Thymus (tissue), 14 donors: ENCODE measurements around the gene NHS. TPM values are rescaled to one million over a fixed set of nuclear protein-coding genes. Genes with fewer than 3 reads are reported as not detected.

Source experiments
- DNase-seq, 9 donors: peaks; one replicate each; pipeline ENCODE4 v3.0.0-alpha.2; 2013; ENCODE audit warnings: low spot score in 9 of 9, low read depth in 6 of 9, missing footprints in 1 of 9
- H3K27ac ChIP-seq, 2 donors: one replicate each; pipeline ENCODE4 v1.5.1; 2013; ENCODE audit warnings: control low read depth in 1 of 2, low read depth in 1 of 2, low read length in 1 of 2, mild to moderate bottlenecking in 1 of 2, moderate library complexity in 1 of 2
- H3K27me3 ChIP-seq, 2 donors: one replicate each; pipeline ENCODE4 v1.5.1; 2013; ENCODE audit warnings: low read length in 1 of 2; ENCODE audit not compliant: control insufficient read depth in 2 of 2, insufficient read depth in 1 of 2
- H3K36me3 ChIP-seq, 2 donors: one replicate each; pipeline ENCODE4 v1.5.1; 2013; ENCODE audit warnings: low read length in 1 of 2, mild to moderate bottlenecking in 1 of 2, moderate library complexity in 1 of 2; ENCODE audit not compliant: control insufficient read depth in 2 of 2, insufficient read depth in 2 of 2
- H3K4me1 ChIP-seq, 2 donors: one replicate each; pipeline ENCODE4 v1.5.1; 2013; ENCODE audit warnings: low read length in 2 of 2; ENCODE audit not compliant: control insufficient read depth in 2 of 2, insufficient read depth in 2 of 2
- H3K4me3 ChIP-seq, 2 donors: one replicate each; pipeline ENCODE4 v1.5.1; 2013; ENCODE audit warnings: low read length in 2 of 2, control low read depth in 1 of 2, mild to moderate bottlenecking in 1 of 2
- H3K9me3 ChIP-seq, 2 donors: one replicate each; pipeline ENCODE4 v1.5.1; 2013; ENCODE audit warnings: low read length in 1 of 2, mild to moderate bottlenecking in 1 of 2; ENCODE audit not compliant: control insufficient read depth in 2 of 2, insufficient read depth in 1 of 2
- WGBS: extraction: QIAGEN DNeasy Blood & Tissue Kit; methylation state at CpG from one replicate; pipeline ENCODE4 v1.1.7; 2013; 5-methylcytosine and 5-hydroxymethylcytosine counted together
- long read RNA-seq, 10 donors: transcript quantifications; one replicate each; lab custom pipeline, GENCODE V29; 2026
- polyA plus RNA-seq: library from polyadenylated mRNA; stranded (reverse); fragments of 200-250 nt; gene quantifications from one replicate; pipeline ENCODE4 v1.2.3, GENCODE V29; 2013
- total RNA-seq: library from RNA; stranded (reverse); fragments of 120-200 nt; gene quantifications from one replicate; pipeline ENCODE4 v1.2.4, GENCODE V29; 2013
- donor health status: healthy.

The NHS gene
- total RNA-seq (1.7 TPM), polyA plus RNA-seq (2.8 TPM)
- long read RNA-seq, donor 1, result 0 reads
- long read RNA-seq, donor 2, result 0 reads
- long read RNA-seq, donor 3, result 0 reads
- long read RNA-seq, donor 4, result 0 reads
- long read RNA-seq, donor 5, result 0 reads
- long read RNA-seq, donor 6, result 0 reads
- long read RNA-seq, donor 7, result 0 reads
- long read RNA-seq, donor 8, result 0 reads
- long read RNA-seq, donor 9, result 0 reads
- long read RNA-seq, donor 10, result 0 reads

DNA sequence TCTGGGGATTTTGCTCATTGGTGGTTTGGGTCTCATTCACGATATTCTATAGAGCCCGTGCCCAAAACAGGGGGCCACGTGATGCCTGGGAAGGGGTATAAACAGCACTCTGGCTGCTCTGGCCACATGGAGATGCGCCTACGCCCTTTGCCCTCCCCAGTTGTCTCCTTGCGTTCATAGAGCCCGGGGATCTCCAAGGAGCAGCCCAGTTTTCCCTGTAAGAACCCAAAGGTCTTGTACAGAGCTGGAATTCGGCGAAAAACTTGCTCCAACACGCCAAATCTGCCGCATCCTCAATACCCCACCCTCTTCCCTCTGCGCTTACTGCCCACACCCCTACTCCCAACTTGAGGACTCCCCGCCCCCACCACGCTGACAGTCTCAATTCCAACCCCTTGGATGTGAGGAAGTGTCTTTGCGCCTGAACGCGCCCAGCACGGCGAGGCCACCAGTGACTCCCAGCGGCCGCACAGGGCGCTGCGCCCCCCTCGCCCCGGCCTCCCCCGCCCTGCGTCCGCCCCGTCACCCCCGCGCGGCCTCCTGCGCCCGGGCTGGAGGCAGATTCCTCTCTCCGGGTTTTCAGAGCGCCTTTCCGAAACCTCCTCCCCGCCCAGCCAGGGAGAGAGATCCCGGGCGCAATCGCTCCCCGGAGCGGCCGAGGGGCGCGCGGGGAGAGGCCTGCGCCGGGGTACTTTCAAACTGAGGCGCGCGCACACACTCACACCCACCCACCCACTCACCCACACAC is at the start of gene NHS:
Gene NHS, plus strand, starts transcription at position 582 of the 748 bp plus-strand sequence. CDS start 558 bp downstream, outside the sequence.
- DNase-seq, result peak in 1 of 9 donors; percentile 10
- Histone ChIP-seq H3K9me3 (peaks cover 0 to 4% of the 10 kb centered on the region in 2 donors), H3K27ac (peak within 1 kb of the TSS in 1 of 2 donors; percentile 52)

DNA sequence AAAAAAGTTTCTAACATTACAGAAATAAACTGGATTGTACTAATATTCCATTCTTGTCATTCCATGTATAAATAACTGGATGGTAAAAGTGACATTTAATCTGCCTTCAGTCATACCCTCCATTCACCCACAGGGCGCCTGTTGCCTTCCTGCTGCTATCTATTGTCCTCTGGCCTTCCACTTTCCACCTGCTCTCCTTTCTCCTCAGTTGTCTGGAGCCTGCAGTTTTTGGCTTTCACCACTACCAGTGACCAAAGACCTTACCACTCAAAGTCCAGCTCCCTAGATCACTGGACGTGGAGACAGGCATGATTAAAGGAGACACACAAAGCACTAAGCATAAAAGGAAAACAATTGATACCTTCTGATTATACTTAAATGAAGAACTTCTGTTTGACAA is 46.2 kb upstream of the NHS start:
- H3K4me1 ChIP-seq, result no peaks in the 10 kb centered on the region
- no peak overlapping the region for H3K27ac ChIP-seq
- H3K9me3 ChIP-seq, result no peaks in the 10 kb centered on the region
- H3K36me3 ChIP-seq, result no peaks in the 10 kb centered on the region
- 90% methylated on average over 2 of the region's 2 CpGs for WGBS
- H3K27me3 ChIP-seq, result no peaks in the 10 kb centered on the region
- no peak for DNase-seq
- H3K4me3 ChIP-seq, result no peak overlapping the region

More for the DNA sequence above, at the start of gene NHS:
- Histone ChIP-seq H3K27me3 (peaks cover 25 to 47% of the 10 kb centered on the region in 2 donors), H3K4me3 (peak within 1 kb of the TSS; percentile 6 to 26), H3K4me1 (no peaks in the 10 kb centered on the region), H3K36me3 (no peaks in the 10 kb centered on the region)
- 1% methylated on average over 52 of the region's 52 CpGs for WGBS

DNA sequence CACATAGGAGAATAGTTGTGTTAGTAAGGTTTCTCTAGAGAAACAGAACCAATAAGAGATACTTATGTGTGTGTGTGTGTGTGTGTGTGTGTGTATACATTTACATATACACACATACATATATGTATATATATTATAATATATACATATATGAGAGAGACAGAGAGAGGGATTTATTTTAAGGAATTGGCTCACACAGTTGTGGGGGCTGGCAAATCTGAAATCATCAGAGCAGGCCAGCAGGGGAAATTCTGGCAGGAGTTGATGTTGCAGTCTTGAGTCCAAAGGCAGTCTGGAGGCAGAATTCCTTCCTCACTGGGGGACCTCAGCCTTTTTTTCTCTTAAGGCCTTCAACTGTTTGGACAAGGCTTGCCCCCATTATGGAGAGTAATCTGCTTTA is 38.6 kb upstream of the NHS start:
- H3K4me3 ChIP-seq, result no peak overlapping the region
- no peak overlapping the region for H3K27ac ChIP-seq
- H3K27me3 ChIP-seq, result no peaks in the 10 kb centered on the region
- no peaks in the 10 kb centered on the region for H3K9me3 ChIP-seq
- no peaks in the 10 kb centered on the region for H3K36me3 ChIP-seq
- no peaks in the 10 kb centered on the region for H3K4me1 ChIP-seq
- DNase-seq, result no peak

DNA sequence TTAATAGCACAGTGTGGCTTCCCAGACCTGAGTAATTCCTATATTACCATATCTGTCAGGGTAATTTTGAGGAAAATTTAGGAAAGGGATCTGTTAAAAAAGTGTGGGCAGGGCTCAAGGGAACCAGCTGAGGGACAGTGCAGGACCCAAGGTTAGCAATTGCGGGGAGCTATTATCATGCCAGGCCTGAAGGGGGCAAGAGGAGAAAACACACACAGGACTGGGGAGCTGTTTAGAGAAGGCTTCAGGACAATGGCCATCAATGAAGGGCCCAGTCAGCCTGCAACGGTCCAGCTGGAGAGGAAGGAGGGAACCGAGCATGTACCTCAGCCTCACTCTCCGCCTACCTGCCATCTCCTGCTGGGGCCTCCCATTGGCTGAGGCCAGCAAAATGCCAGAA is 19.0 kb upstream of the NHS start:
- H3K4me3 ChIP-seq, result no peak overlapping the region
- H3K27ac ChIP-seq, result no peak overlapping the region
- no peaks in the 10 kb centered on the region for H3K9me3 ChIP-seq
- no peaks in the 10 kb centered on the region for H3K4me1 ChIP-seq
- H3K27me3 ChIP-seq, result no peaks in the 10 kb centered on the region
- WGBS, result 84% methylated on average over 4 of the region's 4 CpGs
- H3K36me3 ChIP-seq, result no peaks in the 10 kb centered on the region
- DNase-seq, result no peak

DNA sequence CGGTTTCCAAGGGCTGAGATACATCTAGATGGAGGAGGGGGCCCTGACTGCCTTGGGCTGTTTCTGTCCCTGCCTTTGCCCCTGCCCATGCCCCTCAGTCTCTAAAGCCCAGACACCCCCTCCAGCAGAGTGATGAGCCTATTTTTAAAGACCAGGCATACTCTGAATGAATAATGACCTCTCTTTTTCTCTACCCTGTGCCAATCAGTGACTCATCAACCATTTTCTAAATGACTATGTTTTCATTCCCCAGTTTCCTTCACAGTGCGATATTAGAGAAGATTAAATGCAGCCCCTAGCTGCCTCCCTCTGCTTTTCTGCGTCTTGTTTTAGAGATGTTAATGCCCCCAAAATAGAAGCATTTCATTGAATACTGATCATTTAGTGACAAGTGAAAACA is 15.5 kb upstream of the NHS start:
- H3K36me3 ChIP-seq, result no peaks in the 10 kb centered on the region
- WGBS, result 82% methylated on average over 3 of the region's 3 CpGs
- no peak for DNase-seq

DNA sequence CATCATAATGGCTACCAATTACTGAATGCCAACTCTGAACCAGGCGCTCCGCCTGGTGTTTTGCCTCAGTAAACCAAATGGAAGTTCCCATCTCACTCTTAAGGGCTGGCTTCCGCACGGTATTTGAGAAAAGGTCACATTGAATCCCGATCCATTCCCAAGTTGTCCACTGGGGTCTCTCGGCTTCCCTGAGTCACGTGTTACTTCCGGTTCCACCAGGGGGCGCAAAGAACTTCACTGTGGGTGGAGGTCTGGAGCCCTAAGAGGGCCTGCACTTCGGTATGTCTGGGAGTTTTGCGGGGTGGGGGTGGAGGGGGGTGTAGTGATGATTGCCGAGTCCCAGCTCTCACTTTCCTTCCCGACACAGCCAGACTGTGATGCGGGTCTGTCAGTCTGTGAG is 13.4 kb upstream of the NHS start:
- 79% methylated on average over 14 of the region's 14 CpGs for WGBS
- no peaks in the 10 kb centered on the region for H3K4me1 ChIP-seq
- no peaks in the 10 kb centered on the region for H3K27me3 ChIP-seq

More for the DNA sequence above, 15.5 kb upstream of the NHS start:
- Histone ChIP-seq H3K27ac (no peak overlapping the region), H3K4me1 (no peaks in the 10 kb centered on the region), H3K4me3 (no peak overlapping the region), H3K27me3 (no peaks in the 10 kb centered on the region), H3K9me3 (no peaks in the 10 kb centered on the region)

DNA sequence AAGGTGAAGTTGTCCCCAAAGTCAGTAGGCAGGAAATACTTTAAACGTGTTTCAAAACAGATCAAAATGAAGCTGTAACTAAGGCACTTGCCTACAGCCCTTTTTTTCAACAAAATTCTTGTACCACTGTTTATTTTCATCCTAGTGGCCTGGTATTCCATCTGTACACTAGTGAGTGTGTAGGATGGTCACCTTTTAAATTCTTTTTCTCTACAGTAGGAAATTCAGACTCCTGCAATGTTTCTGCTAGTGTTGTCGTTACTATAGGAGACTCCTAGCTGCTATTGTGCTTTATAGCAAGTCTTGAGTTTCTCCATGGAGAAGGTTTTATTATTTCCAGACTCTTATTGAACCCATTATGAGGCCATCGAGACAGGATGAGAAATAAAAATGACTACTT is 7.0 kb upstream of the NHS start:
- H3K36me3 ChIP-seq, result no peaks in the 10 kb centered on the region
- WGBS, result 76% methylated on average over 3 of the region's 3 CpGs
- H3K4me1 ChIP-seq, result no peaks in the 10 kb centered on the region
- H3K27me3 ChIP-seq, result peaks cover 0 to 2% of the 10 kb centered on the region in 2 donors
- H3K4me3 ChIP-seq, result no peak overlapping the region
- H3K9me3 ChIP-seq, result no peaks in the 10 kb centered on the region
- H3K27ac ChIP-seq, result no peak overlapping the region
- DNase-seq, result no peak

More for the DNA sequence above, 13.4 kb upstream of the NHS start:
- no peak overlapping the region for H3K4me3 ChIP-seq
- H3K9me3 ChIP-seq, result no peaks in the 10 kb centered on the region
- no peak overlapping the region for H3K27ac ChIP-seq
- peak in 1 of 9 donors; percentile 8 for DNase-seq
- no peaks in the 10 kb centered on the region for H3K36me3 ChIP-seq

DNA sequence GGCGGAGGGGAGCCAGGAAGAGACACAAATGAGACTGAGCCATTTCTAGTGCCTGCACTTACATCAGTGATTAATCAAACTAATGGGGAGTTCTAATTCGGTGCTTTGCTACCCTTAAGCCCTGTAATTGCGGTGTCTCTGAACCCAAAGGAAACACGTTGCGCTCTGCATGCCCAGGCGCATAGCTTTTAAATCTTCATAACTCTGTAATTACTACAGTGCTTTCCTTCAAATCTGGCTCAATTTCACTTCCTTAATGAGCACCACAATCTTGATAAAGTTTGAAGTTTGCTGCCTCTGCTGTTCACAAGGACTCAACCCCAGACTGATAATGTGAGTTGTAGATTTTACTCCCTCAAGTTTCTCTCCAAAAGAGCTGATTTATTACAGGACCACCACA is 5.7 kb upstream of the NHS start:
- no peaks in the 10 kb centered on the region for H3K36me3 ChIP-seq
- no peak for DNase-seq
- H3K27ac ChIP-seq, result no peak overlapping the region
- H3K4me1 ChIP-seq, result no peaks in the 10 kb centered on the region
- 47% methylated on average over 6 of the region's 6 CpGs for WGBS
- H3K9me3 ChIP-seq, result no peaks in the 10 kb centered on the region
- H3K27me3 ChIP-seq, result peaks cover 0 to 9% of the 10 kb centered on the region in 2 donors
- H3K4me3 ChIP-seq, result no peak overlapping the region

DNA sequence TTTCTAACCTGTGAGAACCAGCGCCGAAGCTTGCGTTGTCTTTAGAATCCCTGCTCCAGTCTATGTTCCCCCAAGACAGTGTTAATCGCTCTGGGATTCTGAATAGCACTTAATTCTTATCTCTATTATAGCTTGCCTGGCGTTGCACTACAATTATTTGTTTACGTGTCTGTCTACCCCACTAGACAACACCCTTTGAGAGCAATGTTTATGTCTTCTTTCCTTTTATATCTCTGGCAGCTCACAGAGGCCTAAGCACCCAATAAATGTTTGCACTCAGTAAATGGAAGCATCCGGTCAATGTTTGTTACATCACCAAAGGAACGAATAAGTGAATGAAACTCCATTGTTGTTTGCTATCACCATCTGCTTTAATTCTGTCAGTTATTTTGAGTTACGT is 4.8 kb upstream of the NHS start:
- no peak overlapping the region for H3K4me3 ChIP-seq
- no peaks in the 10 kb centered on the region for H3K36me3 ChIP-seq
- no peaks in the 10 kb centered on the region for H3K4me1 ChIP-seq
- no peaks in the 10 kb centered on the region for H3K9me3 ChIP-seq
- H3K27ac ChIP-seq, result no peak overlapping the region
- no peak for DNase-seq
- H3K27me3 ChIP-seq, result peaks cover 5 to 17% of the 10 kb centered on the region in 2 donors
- 87% methylated on average over 9 of the region's 9 CpGs for WGBS
